ENCODE results near the gene TMCO4. TPM values are rescaled to one million over a fixed set of nuclear protein-coding genes. Genes with fewer than 3 reads are reported as not detected.

Gene TMCO4
- total RNA-seq, 4 donors from 2014 or later = 16.1 to 36.2 (median 26.9) TPM

DNA sequence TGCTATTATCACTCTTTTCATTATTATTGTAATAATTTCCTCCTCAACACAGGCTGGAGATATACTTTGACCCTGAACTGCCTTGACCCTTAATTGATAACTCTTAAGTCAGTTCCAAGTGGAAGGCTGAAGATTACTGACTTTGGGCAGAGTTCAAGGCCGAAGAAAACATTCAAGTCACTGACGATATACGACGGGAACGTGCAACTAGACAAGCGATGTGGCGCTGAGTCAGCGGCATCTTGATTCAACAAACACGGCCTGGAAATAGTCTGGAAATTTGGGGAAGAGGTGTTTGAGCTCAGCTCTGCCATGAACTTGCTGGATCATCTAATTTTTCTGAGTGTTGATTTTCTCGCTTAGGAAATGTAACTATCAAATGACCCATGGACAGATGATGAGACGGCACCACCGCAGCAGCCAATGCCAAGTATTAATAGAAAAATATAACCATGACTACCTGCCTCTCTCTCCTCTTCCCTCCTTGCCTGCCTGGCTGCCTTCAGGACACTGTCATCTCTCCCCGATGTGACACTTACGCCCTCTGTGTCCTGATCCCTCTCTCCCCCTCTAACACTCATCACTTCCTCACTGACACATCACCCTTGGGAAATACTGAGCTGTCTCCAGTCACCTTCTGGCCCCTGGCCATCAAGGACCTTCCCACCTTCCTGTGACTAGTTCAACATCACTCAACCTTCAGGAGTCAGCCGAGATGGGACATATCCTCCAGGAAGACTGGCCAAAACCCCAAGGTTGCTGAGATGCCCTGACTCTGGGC lies 49.4 kb downstream of the TMCO4 start:
- intact Hi-C loops (cut with DNase I; ENCODE audit: low total_unique reads) = no loop called here
- DNase-seq = no peak
- in situ Hi-C loops (cut with MboI; ENCODE audit: low pct_ligation_motif_present in 1 of 4, low pct_unique_long_range_greater_than_20kb in 1 of 4, low sequenced_read_pairs in 3 of 4) = no loop called here

DNA sequence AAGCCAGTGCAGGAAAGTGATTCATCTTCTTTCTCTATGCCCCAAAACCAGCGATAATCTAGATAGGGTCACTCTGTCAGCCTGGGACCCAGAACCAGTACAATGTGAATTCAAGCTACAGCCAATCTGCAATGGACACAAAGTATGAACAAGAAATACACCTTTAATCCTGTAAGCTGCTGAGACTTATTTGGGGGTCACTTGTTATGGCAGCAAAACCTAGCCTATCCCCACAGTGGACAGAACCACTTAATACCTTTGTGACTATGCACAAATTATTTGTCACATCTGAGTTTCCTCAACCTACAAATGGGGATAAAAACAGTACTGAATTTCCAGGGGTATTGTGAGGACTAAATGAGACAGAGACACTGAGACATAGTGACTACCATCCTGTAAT lies 50.0 kb downstream of the TMCO4 start:
- no peak overlapping the region for H3K4me3 ChIP-seq
- intact Hi-C loops (cut with DNase I; ENCODE audit: low total_unique reads) (no loop called here), in situ Hi-C loops (cut with MboI; ENCODE audit: low pct_ligation_motif_present in 1 of 4, low pct_unique_long_range_greater_than_20kb in 1 of 4, low sequenced_read_pairs in 3 of 4) (no loop called here)
- no peak for TF ChIP-seq POLR2A (IDR thresholded peaks at IDR 0.05)
- no peak for TF ChIP-seq POLR2AphosphoS5 (IDR thresholded peaks at IDR 0.05)
- no peak for TF ChIP-seq EP300 (IDR thresholded peaks at IDR 0.05; ENCODE audit: low read depth)
- TF ChIP-seq, protein P1, sequence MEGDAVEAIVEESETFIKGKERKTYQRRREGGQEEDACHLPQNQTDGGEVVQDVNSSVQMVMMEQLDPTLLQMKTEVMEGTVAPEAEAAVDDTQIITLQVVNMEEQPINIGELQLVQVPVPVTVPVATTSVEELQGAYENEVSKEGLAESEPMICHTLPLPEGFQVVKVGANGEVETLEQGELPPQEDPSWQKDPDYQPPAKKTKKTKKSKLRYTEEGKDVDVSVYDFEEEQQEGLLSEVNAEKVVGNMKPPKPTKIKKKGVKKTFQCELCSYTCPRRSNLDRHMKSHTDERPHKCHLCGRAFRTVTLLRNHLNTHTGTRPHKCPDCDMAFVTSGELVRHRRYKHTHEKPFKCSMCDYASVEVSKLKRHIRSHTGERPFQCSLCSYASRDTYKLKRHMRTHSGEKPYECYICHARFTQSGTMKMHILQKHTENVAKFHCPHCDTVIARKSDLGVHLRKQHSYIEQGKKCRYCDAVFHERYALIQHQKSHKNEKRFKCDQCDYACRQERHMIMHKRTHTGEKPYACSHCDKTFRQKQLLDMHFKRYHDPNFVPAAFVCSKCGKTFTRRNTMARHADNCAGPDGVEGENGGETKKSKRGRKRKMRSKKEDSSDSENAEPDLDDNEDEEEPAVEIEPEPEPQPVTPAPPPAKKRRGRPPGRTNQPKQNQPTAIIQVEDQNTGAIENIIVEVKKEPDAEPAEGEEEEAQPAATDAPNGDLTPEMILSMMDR (IDR thresholded peaks at IDR 0.05) = no peak
- no peaks in the 10 kb centered on the region for H3K4me1 ChIP-seq
- DNase-seq = no peak
- H3K9me3 ChIP-seq = no peaks in the 10 kb centered on the region
- H3K27me3 ChIP-seq = no peaks in the 10 kb centered on the region
- WGBS, 2 donors (ENCODE audit: low coverage in 1 of 2) = 80 to 100% methylated on average over 1 of the region's 1 CpG
- no peak overlapping the region for H3K27ac ChIP-seq
- H3K36me3 ChIP-seq = peaks cover 0 to 15% (median 7%) of the 10 kb centered on the region in 4 donors

More for the DNA sequence above, 49.4 kb downstream of the TMCO4 start:
- H3K27ac ChIP-seq = no peak overlapping the region
- no peak for TF ChIP-seq POLR2AphosphoS5 (IDR thresholded peaks at IDR 0.05)
- no peak for TF ChIP-seq POLR2A (IDR thresholded peaks at IDR 0.05)
- TF ChIP-seq, protein P1 (IDR thresholded peaks at IDR 0.05) = no peak
- no peak for TF ChIP-seq EP300 (IDR thresholded peaks at IDR 0.05; ENCODE audit: low read depth)
- WGBS, 2 donors (ENCODE audit: low coverage in 1 of 2) = 89 to 94% methylated on average over 15 of the region's 15 CpGs
- no peak overlapping the region for H3K4me3 ChIP-seq
- H3K4me1 ChIP-seq = no peaks in the 10 kb centered on the region
- no peaks in the 10 kb centered on the region for H3K27me3 ChIP-seq
- peaks cover 0 to 14% (median 7%) of the 10 kb centered on the region in 4 donors for H3K36me3 ChIP-seq
- no peaks in the 10 kb centered on the region for H3K9me3 ChIP-seq

DNA sequence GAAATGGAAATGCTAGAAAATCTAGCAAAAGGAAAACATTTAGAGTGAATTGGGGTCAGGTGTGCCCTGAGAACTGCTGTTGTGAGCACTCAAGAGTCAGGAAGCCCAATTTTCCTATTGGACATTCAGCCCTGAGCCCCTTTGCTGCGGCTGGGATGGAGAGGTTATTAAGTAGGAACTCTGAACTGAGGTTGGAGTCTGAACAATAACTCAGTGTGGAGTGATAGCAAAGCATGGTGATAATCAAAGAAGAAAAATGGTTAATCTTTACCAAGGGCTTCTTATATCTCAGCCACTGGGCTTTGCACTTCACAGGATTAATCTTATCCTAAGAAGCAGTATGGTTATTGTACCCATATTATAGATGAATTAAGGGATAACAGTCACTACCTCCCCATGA lies 52.0 kb downstream of the TMCO4 start:
- in situ Hi-C loops (cut with MboI; ENCODE audit: low pct_ligation_motif_present in 1 of 4, low pct_unique_long_range_greater_than_20kb in 1 of 4, low sequenced_read_pairs in 3 of 4) = no loop called here
- WGBS, 2 donors (ENCODE audit: low coverage in 1 of 2) = 67 to 89% methylated on average over 1 of the region's 1 CpG
- Histone ChIP-seq H3K9me3 (no peaks in the 10 kb centered on the region), H3K4me3 (no peak overlapping the region), H3K27ac (no peak overlapping the region), H3K4me1 (no peaks in the 10 kb centered on the region), H3K36me3 (peaks cover 0 to 15% (median 3%) of the 10 kb centered on the region in 4 donors), H3K27me3 (no peaks in the 10 kb centered on the region)
- DNase-seq = no peak
- intact Hi-C loops (cut with DNase I; ENCODE audit: low total_unique reads) = no loop called here
- TF ChIP-seq EP300 (IDR thresholded peaks at IDR 0.05; ENCODE audit: low read depth) = no peak
- no peak for TF ChIP-seq POLR2AphosphoS5 (IDR thresholded peaks at IDR 0.05)
- no peak for TF ChIP-seq POLR2A (IDR thresholded peaks at IDR 0.05)
- TF ChIP-seq, protein P1 (IDR thresholded peaks at IDR 0.05) = no peak

GRCh38 chr1:19744886-19745285 lies 54.8 kb downstream of the TMCO4 start:
- intact Hi-C loops (cut with DNase I; ENCODE audit: low total_unique reads) (no loop called here), in situ Hi-C loops (cut with MboI; ENCODE audit: low pct_ligation_motif_present in 1 of 4, low pct_unique_long_range_greater_than_20kb in 1 of 4, low sequenced_read_pairs in 3 of 4) (no loop called here)
- H3K36me3 ChIP-seq = peaks cover 0 to 12% (median 3%) of the 10 kb centered on the region in 4 donors
- no peak overlapping the region for H3K4me3 ChIP-seq
- WGBS, 2 donors (ENCODE audit: low coverage in 1 of 2) = 98 to 100% methylated on average over 1 of the region's 1 CpG
- H3K27me3 ChIP-seq = no peaks in the 10 kb centered on the region
- H3K9me3 ChIP-seq = no peaks in the 10 kb centered on the region
- no peaks in the 10 kb centered on the region for H3K4me1 ChIP-seq
- TF ChIP-seq, protein P1 (IDR thresholded peaks at IDR 0.05) = no peak
- no peak for TF ChIP-seq POLR2AphosphoS5 (IDR thresholded peaks at IDR 0.05)
- H3K27ac ChIP-seq = no peak overlapping the region
- DNase-seq = no peak

Measured in transverse colon (tissue), 4 donors.